ENCODE data around the gene NGFR.

Gene NGFR

GRCh38 chr17:49469831-49470810, 25.0 kb upstream of the NGFR start:
- DNase-seq (ENCODE audit: low read depth) = no peak

GRCh38 chr17:49471089-49471683, 23.9 kb upstream of the NGFR start:
- DNase-seq (ENCODE audit: low read depth) = no peak

- no peak for DNase-seq (ENCODE audit: low read depth)
Measured at GRCh38 chr17:49471769-49472168, 23.3 kb upstream of the NGFR start.

- no peak for DNase-seq (ENCODE audit: low read depth)
Measured at GRCh38 chr17:49472527-49472926, 22.6 kb upstream of the NGFR start.

GRCh38 chr17:49473900-49474751, 21.0 kb upstream of the NGFR start:
- DNase-seq (ENCODE audit: low read depth) = no peak

- DNase-seq (ENCODE audit: low read depth) = no peak
Measured at GRCh38 chr17:49477709-49478108, 17.4 kb upstream of the NGFR start.

DNA sequence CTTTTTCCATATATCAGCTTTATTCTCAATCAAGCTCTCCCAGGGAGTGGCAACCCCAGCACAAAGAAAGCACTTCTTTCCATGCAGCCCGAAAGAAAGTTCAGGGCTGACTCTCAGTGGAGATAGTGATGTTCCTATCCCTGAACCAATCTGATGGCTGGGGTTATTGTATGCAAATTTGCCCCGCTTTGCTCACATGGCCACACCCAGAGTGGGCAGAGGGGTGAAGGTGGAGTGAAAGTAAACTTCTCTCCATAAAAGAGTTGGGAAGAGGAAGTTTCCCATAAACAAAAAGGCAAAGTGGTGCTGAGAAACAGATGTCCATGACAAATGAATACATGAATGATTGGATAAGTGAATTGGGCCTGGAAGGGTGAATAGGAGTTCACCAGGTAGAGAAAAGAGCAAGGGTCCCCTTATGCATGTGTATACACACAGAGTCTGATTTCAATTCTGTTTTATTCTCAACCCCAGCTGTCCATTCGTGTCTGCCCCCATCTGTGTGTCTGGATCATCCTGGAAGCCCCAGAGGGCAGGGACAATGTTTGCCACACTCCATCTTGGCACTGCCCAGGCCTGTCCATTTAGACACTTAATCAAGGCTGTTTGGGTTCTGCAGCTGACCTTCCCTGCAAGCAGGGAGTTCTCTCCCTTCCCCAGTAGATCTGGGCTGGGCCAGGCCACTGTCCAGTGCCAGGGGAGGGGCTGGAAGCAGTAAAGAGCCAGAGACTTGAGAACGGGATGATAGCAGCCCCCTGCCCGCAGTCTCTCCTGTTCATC, 14.1 kb upstream of the NGFR start:
- no peak for DNase-seq (ENCODE audit: low read depth)

DNA sequence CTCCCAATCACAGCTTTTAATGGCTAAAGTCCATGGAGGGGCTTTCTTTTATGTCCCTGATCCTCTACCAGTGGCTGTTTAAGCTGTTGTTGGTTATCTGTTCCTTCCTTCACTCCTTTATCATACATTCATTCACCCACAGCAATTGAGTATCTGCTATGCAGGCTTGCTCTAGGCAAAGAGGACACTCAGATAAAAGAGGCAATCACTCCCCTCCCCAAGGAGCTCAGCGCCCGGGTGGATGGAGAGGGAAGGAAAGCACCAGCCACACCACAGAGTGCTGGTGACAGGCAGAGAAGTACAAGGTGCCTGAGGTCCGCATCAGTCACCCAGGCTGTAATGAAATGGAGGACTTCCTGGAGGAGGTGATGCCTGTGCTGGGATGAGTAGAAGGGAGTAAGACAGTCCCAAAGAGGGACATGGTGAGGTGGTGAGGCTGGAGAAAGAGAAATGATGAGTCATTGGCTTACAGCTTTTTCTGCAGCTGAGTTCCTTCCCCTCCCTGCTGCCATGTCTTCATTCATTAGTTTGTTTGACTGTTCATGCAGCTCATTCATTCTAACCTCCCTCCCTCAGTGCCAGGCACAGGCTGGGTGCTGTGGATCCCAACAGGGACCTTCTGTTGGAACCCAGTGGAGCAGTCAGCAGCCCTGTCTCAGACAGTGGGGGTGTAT, 12.8 kb upstream of the NGFR start:
- DNase-seq (ENCODE audit: low read depth) = no peak

- DNase-seq (ENCODE audit: low read depth) = no peak
Measured at GRCh38 chr17:49483599-49484509, 11.2 kb upstream of the NGFR start.

- no peak for DNase-seq (ENCODE audit: low read depth)
Measured at GRCh38 chr17:49484588-49484987, 10.5 kb upstream of the NGFR start.

GRCh38 chr17:49486012-49486641, 9.0 kb upstream of the NGFR start:
- no peak for DNase-seq (ENCODE audit: low read depth)

- DNase-seq (ENCODE audit: low read depth) = no peak
Measured at GRCh38 chr17:49487183-49487582, 7.9 kb upstream of the NGFR start.

DNA sequence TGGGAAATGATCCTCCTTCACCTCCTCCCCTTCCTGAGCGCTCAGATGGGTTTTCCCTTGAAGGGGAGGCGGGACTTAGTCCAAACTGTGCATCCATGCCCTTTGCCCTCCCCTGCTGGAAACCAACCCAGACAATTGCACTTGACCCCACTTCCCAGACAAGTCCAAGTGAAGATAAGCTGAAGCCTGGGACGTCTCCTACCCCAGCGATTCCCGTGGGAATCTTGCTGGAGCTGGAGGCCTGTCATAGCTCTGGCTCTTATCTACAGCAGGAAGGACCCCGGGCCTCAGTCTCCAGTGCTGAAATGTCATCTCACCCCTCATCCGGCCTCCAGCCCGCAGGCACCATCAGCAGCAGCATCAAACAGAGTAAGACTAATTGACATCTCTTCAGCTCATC, 6.5 kb upstream of the NGFR start:
- DNase-seq (ENCODE audit: low read depth) = no peak

DNA sequence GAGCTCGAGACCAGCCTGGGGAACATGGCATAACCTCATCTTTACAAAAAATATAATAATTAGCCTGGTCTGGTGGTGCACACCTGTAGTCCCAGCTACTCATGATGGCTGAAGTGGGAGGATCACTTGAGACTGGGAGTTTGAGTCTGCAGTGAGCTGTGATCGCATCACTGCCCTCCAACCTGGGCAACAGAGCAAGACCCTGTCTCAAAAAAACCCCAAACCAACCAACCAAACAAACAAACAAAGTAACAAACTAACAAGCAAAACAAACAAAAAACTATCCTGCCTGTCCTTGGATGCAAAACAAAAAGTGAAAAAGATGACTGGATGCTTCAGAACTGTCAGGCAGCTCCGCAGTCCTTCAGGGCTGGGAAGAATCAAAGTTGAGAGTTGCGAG, 5.7 kb upstream of the NGFR start:
- no peak for DNase-seq (ENCODE audit: low read depth)

DNA sequence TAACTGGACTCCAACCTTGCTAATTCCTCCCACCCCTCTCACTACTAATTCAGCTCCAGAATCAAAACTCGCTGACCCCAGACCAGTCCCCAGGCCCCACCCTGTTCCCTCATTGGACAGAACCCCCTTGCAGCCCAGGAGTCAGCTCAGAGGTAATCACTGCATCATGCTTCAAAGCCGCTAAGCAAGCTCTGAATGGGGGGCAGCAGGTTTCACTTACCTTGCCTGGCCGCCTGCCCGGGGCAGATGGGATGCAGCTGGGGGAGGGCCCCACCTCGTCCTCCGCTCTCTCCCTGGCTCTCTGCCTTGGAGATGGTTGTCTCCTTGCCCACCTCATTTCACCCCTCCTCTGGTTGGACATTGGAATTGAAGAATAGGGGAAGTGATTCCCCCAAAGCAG, 4.8 kb upstream of the NGFR start:
- no peak for DNase-seq (ENCODE audit: low read depth)

DNA sequence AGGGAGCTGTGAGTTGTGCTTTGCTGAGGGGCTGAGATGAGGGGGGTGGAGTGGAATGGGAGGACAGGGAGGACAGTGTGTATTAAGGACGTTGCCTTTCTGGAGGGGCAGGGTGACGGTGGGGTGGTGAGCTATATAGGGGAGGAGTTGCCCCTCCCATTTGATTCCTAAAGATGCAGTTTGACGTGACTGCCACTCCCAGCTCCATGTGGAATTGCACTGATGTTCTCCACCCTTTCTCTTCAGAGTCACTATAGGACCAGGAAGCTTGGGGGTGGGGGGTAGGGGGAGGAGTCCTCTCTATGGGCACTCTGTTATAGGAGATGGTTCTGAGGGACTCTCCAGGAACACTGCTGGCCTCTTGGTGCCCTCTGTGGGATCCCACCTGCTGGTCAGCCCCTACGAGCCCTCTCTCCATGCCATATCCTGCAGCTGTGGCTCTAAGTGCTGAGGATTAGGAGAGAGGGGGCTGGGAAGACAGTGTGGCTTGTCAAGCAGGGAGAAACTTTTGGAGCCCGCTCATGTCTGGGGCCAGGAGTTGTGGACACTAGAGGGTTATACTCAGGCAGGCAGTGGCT, 3.8 kb upstream of the NGFR start:
- no peak for DNase-seq (ENCODE audit: low read depth)

DNA sequence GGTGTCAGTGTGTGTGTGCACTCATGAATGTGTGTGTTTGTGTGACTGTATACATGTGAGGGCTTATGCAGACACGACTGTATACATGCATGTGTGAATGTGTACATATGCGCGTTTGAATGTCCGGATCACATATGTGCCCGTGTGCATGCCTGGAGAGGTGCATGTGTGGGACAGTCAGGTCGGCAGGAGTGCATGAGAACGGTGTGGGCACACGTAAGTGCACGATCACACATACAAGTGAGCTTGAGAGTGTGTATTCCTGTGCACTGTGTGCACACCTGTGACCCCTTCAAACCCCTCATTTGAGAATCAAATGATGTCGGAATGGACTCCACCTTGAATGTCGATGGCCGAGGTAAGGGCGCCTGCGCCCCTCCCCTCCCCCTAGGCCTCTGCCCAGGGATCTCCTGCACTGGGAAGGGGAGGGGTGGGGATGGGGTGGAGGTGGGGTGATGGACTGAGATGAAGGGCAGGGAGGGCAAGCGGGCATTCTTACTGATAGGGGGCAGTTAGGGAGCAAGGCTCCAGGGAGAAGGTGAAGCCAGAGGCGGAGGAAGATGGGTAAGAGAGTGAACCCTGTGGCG, 601 bp upstream of the NGFR start:
- no peak for DNase-seq (ENCODE audit: low read depth)

DNA sequence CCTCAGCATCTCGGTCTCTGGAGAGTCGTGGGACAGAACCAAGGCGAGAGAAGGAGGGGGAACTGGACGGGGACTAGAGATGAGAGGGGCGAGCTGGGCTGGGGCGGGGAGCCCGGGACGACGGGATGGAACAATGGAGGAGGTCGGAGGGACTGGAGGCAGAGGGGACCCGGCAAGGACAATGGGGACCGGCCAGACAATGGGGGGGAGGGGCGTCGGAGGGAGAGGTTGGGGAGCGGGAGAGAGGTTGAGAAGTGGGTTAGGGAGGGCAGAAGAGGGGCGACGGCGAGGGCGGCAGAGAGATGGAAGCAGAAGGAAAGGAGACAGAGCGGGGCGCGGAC, 719 bp downstream of the NGFR start:
- DNase-seq (ENCODE audit: low read depth) = no peak

All from stimulated activated CD4-positive, alpha-beta T cell treated with anti-CD3 and anti-CD28 coated beads, Interleukin-2, amount 100 ng/mL, for 4 hours (primary cell).